SH-SY5Y (cell line): ENCODE data around the gene TREM2.

Experiments used
- GATA2 ChIP-seq: IDR thresholded peaks from 2 replicates; pipeline ENCODE4 v1.6.1; 2011; ENCODE audit warnings: mild to moderate bottlenecking, low read depth, low read length
- GATA3 ChIP-seq: IDR thresholded peaks from 2 replicates; pipeline ENCODE4 v1.6.1; 2011; ENCODE audit warnings: low read depth, mild to moderate bottlenecking, low read length, moderate library complexity

DNA sequence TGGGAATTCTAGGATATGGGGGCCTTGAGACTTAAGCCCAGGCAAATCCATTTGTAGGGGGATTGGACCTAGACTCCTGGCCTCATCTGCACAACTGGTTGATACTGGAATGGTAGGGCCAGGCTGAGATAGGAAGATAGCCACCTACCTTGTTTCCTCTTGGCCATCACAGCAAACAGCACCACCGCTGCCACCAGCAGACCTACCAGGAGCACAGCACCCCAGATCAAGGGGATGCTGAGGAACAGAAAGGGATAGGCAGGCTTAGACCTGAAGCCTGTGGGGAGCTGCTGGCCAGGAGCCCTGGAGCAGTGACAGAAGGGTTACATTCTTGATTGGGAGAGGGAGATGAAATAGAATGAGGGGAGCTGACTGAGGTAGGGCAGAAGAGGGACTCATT lies 12.2 kb downstream of the TREM2 start:
- TF ChIP-seq GATA2 (no peak), GATA3 (no peak)
